Frontal cortex (tissue), 4 donors: ENCODE results near the gene RAI2. TPM values are rescaled to one million over a fixed set of nuclear protein-coding genes. Genes with fewer than 3 reads are reported as not detected.

Experiments used
- DNase-seq, 2 donors: peaks; one replicate each; pipeline ENCODE4 v3.0.0; 2012; ENCODE audit warnings: low spot score in 2 of 2
- FAIRE-seq: peaks from 2 replicates; lab custom pipeline; 2012; peaks lifted over from hg19 to GRCh38; lab: Jason Lieb, UNC
- total RNA-seq: library from RNA; depleted of rRNA; stranded (reverse); fragments of >200 nt; gene quantifications from one replicate; pipeline ENCODE4 v1.2.3, GENCODE V29; 2014
- donor health status: control.
- donor health status: control.
- donor health status: control.

Gene RAI2
- total RNA-seq, 1 donor from 2014 or later, result 2.9 TPM

- DNase-seq (no peak), FAIRE-seq (no peak)
These were observed 29.8 kb downstream of the RAI2 start for GRCh38 chrX:17831255-17831654.

- FAIRE-seq (no peak), DNase-seq (no peak)
These were observed 30.9 kb downstream of the RAI2 start for GRCh38 chrX:17830211-17830610.

- FAIRE-seq, result no peak
- DNase-seq, result no peak
These were observed 31.5 kb downstream of the RAI2 start for GRCh38 chrX:17829566-17829965.

- FAIRE-seq (no peak), DNase-seq (no peak)
These were observed 32.9 kb downstream of the RAI2 start for GRCh38 chrX:17828171-17828570.

GRCh38 chrX:17826609-17827496, 34.2 kb downstream of the RAI2 start:
- DNase-seq, result no peak
- no peak for FAIRE-seq

- no peak for FAIRE-seq
- DNase-seq, result no peak
These were observed 36.1 kb downstream of the RAI2 start for GRCh38 chrX:17824980-17825379.

GRCh38 chrX:17822351-17822750, 38.7 kb downstream of the RAI2 start:
- DNase-seq, result no peak
- no peak for FAIRE-seq

- FAIRE-seq (no peak), DNase-seq (no peak)
These were observed 41.0 kb downstream of the RAI2 start for GRCh38 chrX:17820100-17820499.

GRCh38 chrX:17818726-17819125, 42.4 kb downstream of the RAI2 start:
- no peak for DNase-seq
- FAIRE-seq, result no peak

- no peak for FAIRE-seq
- no peak for DNase-seq
These were observed 43.8 kb downstream of the RAI2 start for GRCh38 chrX:17817251-17817650.

- no peak for DNase-seq
- no peak for FAIRE-seq
These were observed 46.5 kb downstream of the RAI2 start for GRCh38 chrX:17814557-17814956.

- DNase-seq (no peak), FAIRE-seq (no peak)
These were observed 47.0 kb downstream of the RAI2 start for GRCh38 chrX:17814059-17814458.

- DNase-seq (no peak), FAIRE-seq (no peak)
These were observed 47.8 kb downstream of the RAI2 start for GRCh38 chrX:17813277-17813676.

- peak in 1 of 2 donors; percentile 11 for DNase-seq
- no peak for FAIRE-seq
These were observed 48.3 kb downstream of the RAI2 start for GRCh38 chrX:17812763-17813162.

- no peak for DNase-seq
- no peak for FAIRE-seq
These were observed 51.1 kb downstream of the RAI2 start for GRCh38 chrX:17809984-17810383.

GRCh38 chrX:17809273-17809672, 51.8 kb downstream of the RAI2 start:
- FAIRE-seq, result no peak
- DNase-seq, result no peak

GRCh38 chrX:17805120-17805519, 56.0 kb downstream of the RAI2 start:
- FAIRE-seq, result no peak
- DNase-seq, result no peak

- DNase-seq (no peak), FAIRE-seq (no peak)
These were observed 57.6 kb downstream of the RAI2 start for GRCh38 chrX:17803449-17803848.

GRCh38 chrX:17802756-17803155, 58.3 kb downstream of the RAI2 start:
- DNase-seq, result no peak

GRCh38 chrX:17801431-17801830, 59.7 kb downstream of the RAI2 start:
- DNase-seq, result no peak
- FAIRE-seq, result no peak

More at GRCh38 chrX:17802756-17803155, 58.3 kb downstream of the RAI2 start:
- FAIRE-seq, result no peak

- DNase-seq, result no peak
- no peak for FAIRE-seq
These were observed 62.2 kb downstream of the RAI2 start for GRCh38 chrX:17798921-17799320.

GRCh38 chrX:17792826-17793225, 68.3 kb downstream of the RAI2 start:
- FAIRE-seq, result no peak
- no peak for DNase-seq
